ENCODE results near the gene TIMM22.
"Not testable (repeated sequence)": the region's sequence is repeated elsewhere in the genome, so short reads cannot be mapped to it uniquely, and the experiment has no call there.

The TIMM22 gene

DNA sequence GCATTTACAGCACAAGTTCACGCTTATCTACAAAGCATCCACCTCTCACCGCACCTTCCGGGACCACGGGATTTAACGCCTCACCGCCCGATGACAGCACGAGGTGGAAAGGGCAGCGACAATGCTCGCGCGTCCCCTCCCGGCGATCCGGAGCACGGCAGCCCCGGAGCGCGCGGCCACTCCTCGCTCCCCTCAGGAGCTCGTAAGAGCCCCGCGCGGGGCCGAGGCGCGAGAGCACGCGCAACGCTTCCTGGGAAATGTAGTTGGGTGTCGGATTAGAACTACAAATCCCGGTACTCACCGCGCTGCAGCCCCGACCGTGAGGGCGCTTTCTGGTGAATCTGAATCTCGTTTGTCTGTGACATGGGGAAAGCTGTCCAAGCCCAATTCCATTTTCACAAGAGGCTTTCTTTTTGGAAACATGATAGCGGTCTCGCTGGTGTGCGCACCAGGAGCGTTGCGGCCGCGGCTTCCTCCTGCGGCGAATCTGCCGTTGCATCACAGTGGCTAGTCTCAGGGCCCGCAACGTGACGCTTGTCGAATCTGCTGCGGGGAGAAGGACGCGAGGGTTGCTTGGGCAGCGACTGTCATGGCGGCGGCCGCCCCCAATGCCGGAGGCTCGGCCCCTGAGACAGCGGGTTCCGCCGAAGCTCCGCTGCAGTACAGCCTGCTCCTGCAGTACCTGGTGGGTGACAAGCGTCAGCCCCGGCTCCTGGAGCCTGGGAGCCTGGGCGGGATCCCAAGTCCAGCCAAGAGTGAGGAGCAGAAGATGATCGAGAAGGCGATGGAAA lies at the start of gene TIMM22:
Gene TIMM22, plus strand, starts transcription at position 576 of the 791 bp plus-strand sequence. Its CDS starts 14 bp downstream, at position 590.
- peak; percentile 91 for DNase-seq (ENCODE audit: low read depth)

GRCh38 chr17:948284-948852 lies 48.6 kb upstream of the TIMM22 start:
- no peak for DNase-seq (ENCODE audit: low read depth)

DNA sequence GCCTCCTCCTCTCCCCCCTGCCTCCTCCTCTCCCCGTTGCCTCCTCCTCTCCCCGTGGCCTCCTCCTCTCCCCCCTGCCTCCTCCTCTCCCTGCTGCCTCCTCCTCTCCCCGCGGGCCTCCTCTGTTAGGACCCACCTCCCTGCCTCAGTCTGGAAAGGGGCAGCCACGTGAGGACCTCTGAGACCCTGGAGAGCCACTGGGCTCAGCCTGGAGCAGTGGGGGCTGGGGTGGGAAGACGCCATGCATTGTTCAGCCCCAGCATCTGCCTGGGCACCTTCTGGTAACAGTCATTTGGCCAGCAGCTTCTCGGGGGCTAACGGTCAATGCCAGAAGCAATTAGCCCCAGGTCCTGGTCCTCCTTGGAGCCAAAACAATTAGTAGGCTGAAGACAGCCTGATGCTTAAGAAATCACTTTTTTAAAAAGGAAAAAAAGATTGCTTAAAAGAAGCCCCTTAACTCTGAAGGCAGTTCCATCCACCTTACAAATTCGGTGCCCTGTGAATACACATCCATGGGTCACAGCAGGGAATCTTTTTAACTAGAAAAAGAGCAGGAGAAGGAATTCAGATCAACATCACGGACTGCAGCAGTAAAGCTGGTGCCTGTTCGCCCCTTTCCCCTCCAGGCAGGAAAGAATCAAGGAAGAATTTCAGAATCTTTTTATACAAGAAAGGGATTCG lies 47.2 kb upstream of the TIMM22 start:
- no peak for DNase-seq (ENCODE audit: low read depth)

DNA sequence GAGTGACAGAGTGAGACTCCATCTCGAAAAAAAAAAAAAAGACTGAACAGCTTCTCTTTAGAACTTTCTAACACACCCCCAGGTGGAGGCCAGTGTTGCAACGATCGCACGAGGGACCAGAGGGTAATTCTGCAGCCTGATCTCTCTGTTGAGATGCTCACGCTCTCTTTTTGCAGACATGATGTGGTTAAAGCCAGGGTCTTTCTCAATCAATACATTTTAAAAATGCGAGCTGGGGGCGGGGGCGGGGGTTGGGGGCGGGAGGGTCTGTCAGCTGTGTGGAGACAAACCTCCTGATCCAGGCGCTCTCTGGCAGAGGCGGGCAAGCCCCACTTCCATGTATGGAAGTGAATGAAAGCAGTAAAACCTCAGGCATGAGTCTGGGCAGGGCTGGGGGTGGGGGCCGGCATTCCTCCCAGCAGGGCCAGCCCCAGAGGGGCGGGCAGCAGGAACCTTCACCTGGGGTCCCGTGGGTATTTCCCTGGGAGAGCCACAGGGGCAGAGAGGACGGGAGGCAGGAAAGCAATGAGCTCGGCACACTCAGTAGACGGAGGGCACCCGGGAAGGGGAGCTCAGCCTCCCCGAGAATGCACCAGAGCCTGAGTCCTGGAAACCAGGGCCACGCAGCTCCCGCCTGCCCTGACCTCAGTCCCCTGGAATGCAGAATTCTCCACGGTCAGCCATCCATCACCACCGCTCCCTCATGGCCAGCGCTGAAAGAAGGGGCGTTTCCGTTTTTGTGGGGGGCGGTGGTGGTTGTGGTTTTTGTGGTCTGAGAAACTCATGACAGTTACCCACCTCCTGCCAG lies 45.4 kb upstream of the TIMM22 start:
- peak; percentile 86 for DNase-seq (ENCODE audit: low read depth)

DNA sequence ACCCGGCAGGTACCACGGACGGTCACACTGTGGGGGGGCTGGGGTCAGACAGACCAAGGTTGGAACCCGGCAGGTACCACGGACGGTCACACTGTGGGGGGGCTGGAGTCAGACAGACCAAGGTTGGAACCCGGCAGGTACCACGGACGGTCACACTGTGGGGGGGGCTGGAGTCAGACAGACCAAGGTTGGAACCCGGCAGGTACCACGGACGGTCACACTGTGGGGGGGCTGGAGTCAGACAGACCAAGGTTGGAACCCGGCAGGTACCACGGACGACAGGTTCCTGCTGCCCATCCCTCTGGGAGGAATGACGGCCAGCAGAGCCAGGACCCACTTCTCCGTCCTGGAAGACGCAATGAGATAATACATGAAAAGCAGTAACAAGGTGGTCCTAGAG lies 44.3 kb upstream of the TIMM22 start:
- DNase-seq (ENCODE audit: low read depth), result not testable (repeated sequence)

DNA sequence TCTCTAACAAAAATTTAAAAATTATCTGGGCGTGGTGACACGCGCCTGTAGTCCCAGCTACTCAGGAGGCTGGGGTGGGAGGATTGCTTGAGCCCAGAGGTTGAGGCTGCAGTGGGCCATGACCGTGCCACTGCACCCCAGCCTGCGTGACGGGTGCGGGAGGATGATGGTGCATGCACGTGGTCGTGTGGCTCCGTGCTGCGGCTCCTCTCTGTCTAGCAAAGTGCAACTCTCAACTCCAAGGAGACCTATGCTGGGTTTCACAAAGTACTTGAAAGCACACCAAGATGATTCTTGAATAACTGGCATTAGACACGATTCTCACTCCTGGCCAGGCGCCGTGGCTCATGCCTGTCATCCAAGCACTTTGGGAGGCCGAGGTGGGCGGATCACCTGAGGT lies 43.2 kb upstream of the TIMM22 start:
- DNase-seq (ENCODE audit: low read depth), result no peak

DNA sequence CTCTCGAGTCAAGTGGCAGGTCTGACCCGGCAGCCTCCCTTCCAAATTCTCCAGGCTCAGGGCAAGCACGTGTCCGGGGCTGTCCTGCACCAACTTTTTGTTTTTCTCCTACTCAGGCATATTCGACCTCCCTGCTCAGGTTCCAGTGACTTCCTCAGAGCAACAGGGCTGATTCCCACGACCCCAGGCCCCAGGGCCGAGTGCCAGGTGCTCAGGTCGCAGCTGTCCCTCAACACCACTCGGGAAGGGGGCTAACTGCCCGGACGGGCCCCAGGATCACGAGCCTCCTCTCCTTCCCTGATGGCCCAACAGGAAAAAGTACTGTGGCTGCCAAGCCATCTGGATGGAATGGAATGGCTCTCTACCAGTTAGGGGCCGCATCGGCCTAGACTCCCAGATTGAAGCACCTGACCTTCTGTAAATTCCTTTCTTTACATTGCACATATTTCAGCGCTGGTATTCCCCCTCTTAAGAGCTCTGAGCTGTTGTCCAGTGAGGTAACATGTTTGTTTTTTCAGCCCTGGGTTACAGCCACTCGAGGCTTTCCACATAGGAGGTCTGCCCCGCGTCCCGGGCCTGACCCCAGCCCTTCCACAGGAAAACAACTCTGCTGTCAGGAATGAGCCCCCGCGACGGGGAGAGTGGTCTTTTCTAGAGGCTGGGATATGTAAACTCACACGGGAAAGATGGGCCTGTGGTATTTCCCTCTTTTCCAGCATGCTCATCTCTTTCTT lies 42.3 kb upstream of the TIMM22 start:
- no peak for DNase-seq (ENCODE audit: low read depth)

DNA sequence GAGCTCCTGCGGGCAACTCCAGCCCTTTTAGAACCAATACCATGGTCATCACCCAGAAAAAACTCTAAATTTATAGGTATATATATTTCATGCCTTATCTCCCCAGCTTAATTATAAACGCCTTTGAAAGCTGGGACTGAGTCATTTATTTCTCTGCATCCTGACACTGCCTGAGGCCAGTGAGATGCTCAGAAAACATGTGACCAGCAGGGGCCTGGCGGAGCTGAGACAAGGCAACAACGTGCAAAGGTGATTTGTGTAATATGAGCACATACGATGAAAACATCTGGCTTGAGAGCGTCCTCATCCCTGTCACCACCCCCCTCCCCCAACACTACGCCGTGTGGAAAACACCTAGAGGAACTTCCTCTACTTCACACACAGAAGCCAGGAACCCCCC lies 40.0 kb upstream of the TIMM22 start:
- no peak for DNase-seq (ENCODE audit: low read depth)

DNA sequence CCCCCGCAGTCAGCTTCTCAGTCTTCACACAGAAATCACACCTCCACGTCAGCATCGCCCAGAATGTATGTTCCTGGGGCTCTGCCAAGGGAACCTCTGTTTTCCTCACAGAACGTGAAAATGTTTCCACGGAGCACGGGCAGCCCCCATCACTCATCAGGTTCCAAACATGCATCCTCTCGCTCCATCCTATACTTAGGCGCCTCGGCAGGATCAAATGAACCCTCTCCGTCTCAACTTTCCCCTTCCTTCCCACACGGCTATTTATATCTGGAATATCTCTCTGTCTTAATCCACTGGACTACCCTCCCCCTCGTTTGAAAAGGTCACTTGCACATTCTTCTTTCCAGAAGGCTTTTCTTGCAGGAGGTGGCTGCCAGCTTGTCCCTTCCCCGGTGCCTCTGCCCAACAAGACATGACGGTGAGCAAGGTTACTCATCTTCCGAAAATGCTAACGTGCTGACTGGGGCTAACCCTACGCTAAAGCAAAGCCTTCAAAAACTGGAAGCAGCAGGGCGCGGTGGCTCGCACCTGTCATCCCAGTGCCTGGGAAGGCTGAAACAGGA lies 39.0 kb upstream of the TIMM22 start:
- no peak for DNase-seq (ENCODE audit: low read depth)

DNA sequence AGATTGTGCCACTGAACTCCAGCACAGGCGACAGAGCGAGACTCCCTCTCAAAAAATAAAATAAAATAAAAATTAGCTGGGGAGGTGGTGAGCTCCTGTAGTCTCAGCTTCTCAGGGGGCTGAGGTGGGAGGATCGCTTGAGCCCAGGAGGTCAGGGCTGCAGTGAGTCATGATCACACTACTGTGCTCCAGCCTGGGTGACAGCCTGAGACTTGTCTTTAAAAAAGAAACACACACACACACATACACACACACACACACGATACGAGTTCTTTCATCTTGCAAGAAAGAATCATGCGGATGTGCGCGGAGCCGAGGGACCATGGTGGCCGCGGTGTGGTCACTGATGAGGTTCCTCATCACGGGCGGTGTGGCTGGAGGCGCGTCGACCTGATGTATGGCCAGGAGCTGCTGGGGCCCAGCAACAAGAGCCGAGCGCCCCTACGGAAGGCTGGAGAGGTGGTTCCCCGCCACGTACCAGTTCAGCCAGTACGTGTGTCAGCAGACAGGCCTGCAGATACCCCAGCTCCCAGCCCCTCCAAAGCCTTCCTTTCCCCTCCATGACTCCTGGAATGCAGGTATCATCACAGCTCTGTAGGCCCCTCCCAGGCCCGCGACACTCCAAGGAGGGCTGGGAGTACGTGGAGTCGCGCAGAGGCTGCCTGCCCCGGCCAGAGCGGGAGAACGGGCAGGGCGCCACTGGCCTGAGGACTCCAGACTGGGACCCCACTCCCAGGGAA lies 38.0 kb upstream of the TIMM22 start:
- DNase-seq (ENCODE audit: low read depth), result no peak

DNA sequence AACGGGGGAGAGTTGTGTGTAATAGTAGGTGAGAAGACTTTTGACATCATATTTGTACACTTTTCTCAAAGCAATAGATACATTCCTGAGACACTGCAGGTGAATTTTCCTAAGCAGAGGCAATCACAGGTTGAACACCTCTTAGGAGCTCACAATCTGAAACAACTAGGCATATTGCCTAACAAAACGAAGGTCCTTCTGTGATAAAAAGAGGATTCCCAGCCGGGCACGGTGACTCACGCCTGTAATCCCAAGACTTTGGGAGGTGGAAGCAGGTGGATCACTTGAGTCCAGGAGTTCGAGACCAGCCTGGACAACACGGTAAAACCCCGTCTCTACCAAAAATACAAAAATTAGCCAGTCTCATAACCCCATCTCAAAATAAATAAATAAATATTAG lies 34.8 kb upstream of the TIMM22 start:
- DNase-seq (ENCODE audit: low read depth), result no peak

- no peak for DNase-seq (ENCODE audit: low read depth)
Measured at GRCh38 chr17:962670-963069, 34.3 kb upstream of the TIMM22 start.

- no peak for DNase-seq (ENCODE audit: low read depth)
Measured at GRCh38 chr17:964876-965275, 32.1 kb upstream of the TIMM22 start.

DNA sequence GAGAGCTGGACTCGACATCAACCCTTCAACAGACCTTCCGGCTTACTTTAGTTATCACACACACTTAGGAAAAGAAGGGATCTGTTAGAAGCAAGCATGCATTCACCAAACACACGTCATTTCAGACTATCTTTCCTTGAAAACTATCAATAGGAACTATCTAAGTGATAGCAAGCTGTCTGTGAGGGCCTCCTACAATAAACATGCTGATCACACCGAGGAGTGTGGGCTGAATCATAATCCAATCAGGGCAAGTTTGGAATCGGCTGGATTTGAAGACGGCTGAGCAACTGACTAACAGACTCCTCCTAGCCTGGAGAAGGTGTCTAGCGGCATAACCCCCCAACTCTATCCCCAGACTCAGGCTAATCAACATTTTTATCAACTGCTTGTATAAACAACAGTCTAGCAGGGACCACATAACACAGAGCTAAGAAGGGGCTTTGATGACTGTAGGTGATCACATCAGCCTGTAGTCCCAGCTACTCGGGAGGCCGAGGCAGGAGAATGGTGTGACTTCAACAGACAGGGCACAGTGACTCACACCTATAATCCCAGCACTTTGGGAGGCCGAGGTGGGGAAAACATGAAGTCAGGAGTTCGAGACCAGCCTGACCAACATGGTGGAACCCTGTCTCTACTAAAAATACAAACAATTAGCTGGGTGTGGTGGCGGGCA lies 31.5 kb upstream of the TIMM22 start:
- no peak for DNase-seq (ENCODE audit: low read depth)

- no peak for DNase-seq (ENCODE audit: low read depth)
Measured at GRCh38 chr17:967122-967521, 29.8 kb upstream of the TIMM22 start.

- no peak for DNase-seq (ENCODE audit: low read depth)
Measured at GRCh38 chr17:968812-969730, 27.9 kb upstream of the TIMM22 start.

DNA sequence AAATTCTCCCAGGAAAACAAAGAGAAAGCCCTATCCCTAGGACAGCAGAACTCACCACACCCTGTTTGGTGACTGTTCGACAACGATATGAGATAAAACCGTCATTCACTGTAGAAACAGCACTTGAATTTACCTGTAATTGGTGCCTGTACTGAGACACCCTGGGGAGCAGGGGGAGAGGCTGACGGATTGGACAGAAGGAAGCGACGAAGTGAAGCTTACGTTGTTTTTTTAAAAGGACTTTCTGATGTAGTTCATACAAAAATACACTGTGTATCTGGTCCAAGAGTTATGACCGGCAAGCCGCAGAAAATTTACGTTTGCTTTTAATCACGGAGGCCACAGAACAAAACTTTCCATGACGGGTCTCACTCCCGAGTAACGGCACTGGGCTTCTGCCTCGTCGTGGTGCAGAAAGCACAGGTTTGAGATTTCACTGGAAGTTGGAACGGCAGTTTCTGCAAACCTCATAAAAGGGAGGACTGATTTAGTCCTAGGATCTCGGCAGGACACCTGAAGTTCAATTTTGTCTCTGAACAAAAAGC lies 27.0 kb upstream of the TIMM22 start:
- no peak for DNase-seq (ENCODE audit: low read depth)

GRCh38 chr17:970364-970763 lies 26.6 kb upstream of the TIMM22 start:
- no peak for DNase-seq (ENCODE audit: low read depth)

DNA sequence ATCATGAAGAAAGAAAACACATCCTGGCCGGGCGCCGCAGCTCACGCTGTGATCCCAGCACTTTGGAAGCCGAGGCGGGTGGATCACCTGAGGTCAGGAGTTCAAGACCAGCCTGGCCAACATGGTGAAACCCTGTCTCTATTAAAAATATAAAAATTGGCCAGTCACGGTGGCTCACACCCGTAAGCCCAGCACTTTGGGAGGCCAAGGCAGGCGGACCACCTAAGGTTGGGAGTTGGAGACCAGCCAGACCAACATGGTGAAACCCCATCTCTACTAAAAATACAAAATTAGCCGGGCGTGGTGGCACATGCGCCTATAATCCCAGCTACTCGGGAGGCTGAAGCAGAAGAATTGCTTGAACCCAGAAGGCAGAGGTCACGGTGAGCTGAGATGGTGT lies 25.1 kb upstream of the TIMM22 start:
- not testable (repeated sequence) for DNase-seq (ENCODE audit: low read depth)
